Sigmoid colon (tissue), 4 donors: ENCODE results near the gene SLC26A3.

Experiments used
- CTCF ChIP-seq, 4 experiments: fragments of 450-650 bp in 3 of 4; fragments of 200-600 bp in 1 of 4; IDR thresholded peaks; one replicate each; pipeline ENCODE4 v1.5.1; 2016 to 2019; ENCODE audit warnings: antibody characterized with exemption in 4 of 4, mild to moderate bottlenecking in 3 of 4, moderate library complexity in 2 of 4
- POLR2A ChIP-seq, 2 donors: fragments of 450-650 bp; IDR thresholded peaks; one replicate each; pipeline ENCODE4 v1.6.1; 2016; ENCODE audit warnings: antibody characterized with exemption in 2 of 2, mild to moderate bottlenecking in 2 of 2, moderate library complexity in 2 of 2
- POLR2AphosphoS5 ChIP-seq, 4 donors: sonication (generic); formaldehyde crosslinking; IDR thresholded peaks; one replicate each; pipeline ENCODE4 v1.6.1; 2017; ENCODE audit warnings: antibody characterized with exemption in 4 of 4

- TF ChIP-seq CTCF (IDR thresholded peaks at IDR 0.05) (no peak), POLR2A (IDR thresholded peaks at IDR 0.05) (no peak), POLR2AphosphoS5 (IDR thresholded peaks at IDR 0.05) (no peak)
These were observed 17.9 kb downstream of the SLC26A3 start for GRCh38 chr7:107785170-107785569.
